Smooth muscle cell (in vitro differentiated cells): Measurements from ENCODE around the gene INO80E. TPM values are rescaled to one million over a fixed set of nuclear protein-coding genes. Genes with fewer than 3 reads are reported as not detected.
"Not testable (repeated sequence)": the region's sequence is repeated elsewhere in the genome, so short reads cannot be mapped to it uniquely, and the experiment has no call there.

Experiments
- DNase-seq: peaks from one replicate; lab custom pipeline; 2025; ENCODE audit not compliant: unreplicated experiment; lab: John Stamatoyannopoulos, UW
- H2AFZ ChIP-seq: fragments of 200-600 bp; sonication (generic); 2 replicates; pipeline ENCODE4 v1.6.0; 2016; ENCODE audit warnings: antibody characterized with exemption, low read depth, mild to moderate bottlenecking
- H3F3A ChIP-seq: fragments of 200-600 bp; sonication (generic); 2 replicates; pipeline ENCODE4 v1.6.0; 2017; ENCODE audit warnings: antibody characterized with exemption, low read depth
- H3K27ac ChIP-seq: fragments of 200-600 bp; sonication (generic); 2 replicates; pipeline ENCODE4 v1.5.1; 2016; ENCODE audit warnings: low read depth, mild to moderate bottlenecking
- H3K27me3 ChIP-seq: fragments of 200-600 bp; sonication (generic); 2 replicates; pipeline ENCODE4 v1.6.1; 2016; ENCODE audit warnings: low read depth, mild to moderate bottlenecking
- H3K36me3 ChIP-seq: fragments of 200-600 bp; sonication (generic); 2 replicates; pipeline ENCODE4 v1.5.1; 2016; ENCODE audit warnings: low read depth
- H3K4me1 ChIP-seq: fragments of 200-600 bp; sonication (generic); 2 replicates; pipeline ENCODE4 v1.5.1; 2016; ENCODE audit warnings: low read depth
- H3K4me2 ChIP-seq: fragments of 200-600 bp; sonication (generic); 2 replicates; pipeline ENCODE4 v1.6.0; 2016; ENCODE audit warnings: mild to moderate bottlenecking
- H3K4me3 ChIP-seq: fragments of 200-600 bp; sonication (generic); 2 replicates; pipeline ENCODE4 v1.5.1; 2016; ENCODE audit warnings: mild to moderate bottlenecking
- H3K79me2 ChIP-seq: fragments of 200-600 bp; sonication (generic); 2 replicates; pipeline ENCODE4 v1.6.0; 2016; ENCODE audit warnings: low read depth, mild to moderate bottlenecking
- H3K9ac ChIP-seq: fragments of 200-600 bp; sonication (generic); 2 replicates; pipeline ENCODE4 v1.6.0; 2016; ENCODE audit warnings: low read depth
- H3K9me3 ChIP-seq: fragments of 200-600 bp; sonication (generic); replicated peaks from 2 replicates; pipeline ENCODE4 v1.5.1; 2016; ENCODE audit warnings: low read depth
- H4K20me1 ChIP-seq: fragments of 200-600 bp; sonication (generic); 2 replicates; pipeline ENCODE4 v1.6.0; 2016; ENCODE audit warnings: low read depth
- WGBS: methylation state at CpG from one replicate; pipeline ENCODE4 v1.1.7; 2016; ENCODE audit warnings: low lambda C conversion rate; 5-methylcytosine and 5-hydroxymethylcytosine counted together
- polyA plus RNA-seq: library from polyadenylated mRNA; unstranded; fragments of >200 nt; fragmentation: Nextera tagmentation; extraction: Ambion mirVana; gene quantifications from 2 replicates; pipeline ENCODE4 v1.2.1, GENCODE V29; 2016
- total RNA-seq: library from RNA; depleted of rRNA; stranded (reverse); fragments of >200 nt; gene quantifications from 2 replicates; pipeline ENCODE4 v1.2.3, GENCODE V29; 2014
- TF ChIP-seq, protein P1 (sequence below): fragments of 200-600 bp; sonication (generic); IDR thresholded peaks from 2 replicates; pipeline ENCODE4 v1.5.1; 2017; ENCODE audit warnings: borderline replicate concordance, mild to moderate bottlenecking, antibody characterized with exemption; ENCODE audit not compliant: insufficient read depth, poor library complexity, severe bottlenecking

INO80E gene
- total and polyA plus RNA-seq, 2 experiments from 2014 or later, result 17.7 to 181 TPM

DNA sequence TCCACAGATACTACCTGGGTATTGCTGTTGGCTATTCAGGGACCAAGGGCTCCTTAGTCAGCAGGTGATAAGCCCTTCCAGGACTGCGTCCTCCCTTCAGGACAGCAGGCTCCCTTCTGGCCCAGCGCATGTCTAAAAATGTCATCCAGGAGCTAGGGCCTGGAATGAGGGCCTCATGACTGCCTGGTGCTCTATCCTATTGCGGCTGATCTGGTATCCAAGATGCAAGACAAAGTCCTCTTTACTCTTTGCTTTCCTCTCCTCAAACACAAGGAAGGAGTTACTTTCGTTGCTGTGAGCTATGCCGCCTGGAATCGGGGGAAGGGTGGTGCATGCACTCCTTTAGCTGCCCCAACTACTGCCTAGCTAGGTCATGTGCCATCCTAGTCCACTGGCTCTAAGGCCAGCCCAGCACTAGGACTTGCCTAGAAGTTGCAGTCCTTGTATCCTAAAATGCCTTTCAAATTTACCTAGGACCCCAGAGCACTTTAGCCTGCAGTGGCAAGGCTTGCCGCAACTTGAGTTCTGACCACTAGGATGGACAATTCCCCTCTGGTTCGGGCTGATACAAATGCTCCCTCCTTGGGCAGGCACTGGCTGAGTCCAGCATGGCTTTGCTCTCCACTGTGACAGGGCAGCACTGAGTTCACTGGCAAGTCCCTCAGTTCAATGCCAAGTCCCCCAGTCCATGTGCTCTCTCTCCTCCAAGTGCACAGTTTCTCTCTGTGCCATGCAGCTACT lies 44.2 kb upstream of the INO80E start:
- 88% methylated on average over 8 of the region's 8 CpGs for WGBS
- no peaks in the 10 kb centered on the region for H3K9me3 ChIP-seq
- DNase-seq, result no peak
- no peaks in the 10 kb centered on the region for H3K36me3 ChIP-seq
- no peaks in the 10 kb centered on the region for H4K20me1 ChIP-seq
- no peak overlapping the region for H2AFZ ChIP-seq
- H3K4me1 ChIP-seq, result no peaks in the 10 kb centered on the region
- no peak overlapping the region for H3K9ac ChIP-seq
- no peak overlapping the region for H3K27ac ChIP-seq
- no peaks in the 10 kb centered on the region for H3K79me2 ChIP-seq
- H3K4me2 ChIP-seq, result no peak overlapping the region
- H3K4me3 ChIP-seq, result no peak overlapping the region
- H3F3A ChIP-seq, result no peaks in the 10 kb centered on the region
- no peaks in the 10 kb centered on the region for H3K27me3 ChIP-seq
- TF ChIP-seq, protein P1, sequence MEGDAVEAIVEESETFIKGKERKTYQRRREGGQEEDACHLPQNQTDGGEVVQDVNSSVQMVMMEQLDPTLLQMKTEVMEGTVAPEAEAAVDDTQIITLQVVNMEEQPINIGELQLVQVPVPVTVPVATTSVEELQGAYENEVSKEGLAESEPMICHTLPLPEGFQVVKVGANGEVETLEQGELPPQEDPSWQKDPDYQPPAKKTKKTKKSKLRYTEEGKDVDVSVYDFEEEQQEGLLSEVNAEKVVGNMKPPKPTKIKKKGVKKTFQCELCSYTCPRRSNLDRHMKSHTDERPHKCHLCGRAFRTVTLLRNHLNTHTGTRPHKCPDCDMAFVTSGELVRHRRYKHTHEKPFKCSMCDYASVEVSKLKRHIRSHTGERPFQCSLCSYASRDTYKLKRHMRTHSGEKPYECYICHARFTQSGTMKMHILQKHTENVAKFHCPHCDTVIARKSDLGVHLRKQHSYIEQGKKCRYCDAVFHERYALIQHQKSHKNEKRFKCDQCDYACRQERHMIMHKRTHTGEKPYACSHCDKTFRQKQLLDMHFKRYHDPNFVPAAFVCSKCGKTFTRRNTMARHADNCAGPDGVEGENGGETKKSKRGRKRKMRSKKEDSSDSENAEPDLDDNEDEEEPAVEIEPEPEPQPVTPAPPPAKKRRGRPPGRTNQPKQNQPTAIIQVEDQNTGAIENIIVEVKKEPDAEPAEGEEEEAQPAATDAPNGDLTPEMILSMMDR, result no peak

DNA sequence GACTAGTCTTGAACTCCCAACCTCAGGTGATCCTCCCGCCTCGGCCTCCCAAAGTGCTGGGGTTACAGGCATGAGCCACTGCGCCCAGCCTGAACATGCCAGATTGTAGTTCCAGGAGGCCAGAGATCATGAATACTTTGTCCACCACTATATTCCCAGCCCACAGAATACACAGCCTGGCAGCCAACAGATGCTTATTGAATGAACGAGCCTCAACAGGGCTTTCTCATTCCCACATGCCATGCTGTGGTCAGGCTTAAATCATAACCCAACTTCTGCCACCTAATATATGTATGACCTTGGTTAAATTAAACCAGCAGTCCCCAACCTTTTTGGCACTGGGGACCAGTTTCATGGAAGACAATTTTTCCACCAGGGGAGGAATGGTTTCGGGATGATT lies 37.3 kb upstream of the INO80E start:
- no peak for DNase-seq
- Histone ChIP-seq H3F3A (no peaks in the 10 kb centered on the region), H3K4me1 (peaks cover 5% of the 10 kb centered on the region), H2AFZ (no peak overlapping the region), H3K4me3 (no peak overlapping the region), H3K36me3 (no peaks in the 10 kb centered on the region), H3K4me2 (no peak overlapping the region), H4K20me1 (no peaks in the 10 kb centered on the region), H3K27ac (no peak overlapping the region), H3K9ac (no peak overlapping the region), H3K79me2 (no peaks in the 10 kb centered on the region), H3K9me3 (no peaks in the 10 kb centered on the region), H3K27me3 (no peaks in the 10 kb centered on the region)
- WGBS, result 97% methylated on average over 5 of the region's 5 CpGs
- TF ChIP-seq, protein P1, result no peak

DNA sequence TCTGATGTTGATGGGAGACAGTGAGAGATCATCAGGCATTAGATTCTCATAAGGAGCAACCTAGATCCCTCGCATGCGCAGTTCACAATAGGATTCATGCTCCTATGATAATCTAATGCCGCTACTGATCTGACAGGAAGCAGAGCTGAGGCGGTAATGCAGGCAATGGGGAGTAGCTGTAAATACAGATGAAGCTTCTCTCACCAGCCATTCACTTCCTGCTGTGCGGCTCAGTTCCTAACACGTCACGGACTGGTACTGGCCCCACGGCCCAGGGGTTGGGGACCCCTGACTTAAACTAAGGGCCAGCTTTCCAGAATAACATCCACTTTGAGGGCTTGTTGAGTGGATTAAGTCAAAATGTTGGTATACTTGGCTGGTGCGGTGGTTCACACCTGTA lies 36.7 kb upstream of the INO80E start:
- DNase-seq, result no peak
- WGBS, result 95% methylated on average over 9 of the region's 9 CpGs
- Histone ChIP-seq H3K9ac (no peak overlapping the region), H3K4me1 (peaks cover 5% of the 10 kb centered on the region), H3K36me3 (no peaks in the 10 kb centered on the region), H3K4me3 (no peak overlapping the region), H4K20me1 (no peaks in the 10 kb centered on the region), H3K27me3 (no peaks in the 10 kb centered on the region), H3K27ac (no peak overlapping the region), H3K9me3 (no peaks in the 10 kb centered on the region), H2AFZ (no peak overlapping the region), H3F3A (no peaks in the 10 kb centered on the region), H3K4me2 (no peak overlapping the region), H3K79me2 (no peaks in the 10 kb centered on the region)
- TF ChIP-seq, protein P1, result no peak

DNA sequence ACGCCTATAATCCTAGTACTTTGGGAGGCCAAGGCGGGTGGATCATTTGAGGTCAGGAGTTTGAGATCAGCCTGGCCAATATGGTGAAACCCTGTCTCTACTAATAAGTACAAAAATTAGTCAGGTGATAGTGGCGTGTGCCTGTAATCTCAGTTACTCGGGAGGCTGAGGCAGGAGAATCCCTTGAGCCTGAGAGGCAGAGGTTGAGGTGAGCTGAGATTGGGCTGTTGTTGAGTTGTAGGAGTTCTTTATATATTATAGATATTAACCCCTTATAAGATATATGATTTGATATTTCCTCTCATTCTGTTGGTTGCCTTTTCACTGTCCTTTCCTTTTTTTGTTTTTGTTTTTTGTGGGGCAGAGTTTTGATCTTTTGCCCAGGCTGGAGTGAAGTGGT lies 36.2 kb upstream of the INO80E start:
- 97% methylated on average over 4 of the region's 4 CpGs for WGBS
- H3K4me2 ChIP-seq, DNase-seq, H3K27me3 ChIP-seq, H3K27ac ChIP-seq, H3K9me3 ChIP-seq, H4K20me1 ChIP-seq, H3K36me3 ChIP-seq, H2AFZ ChIP-seq, H3F3A ChIP-seq, H3K9ac ChIP-seq, H3K79me2 ChIP-seq, H3K4me3 ChIP-seq, H3K4me1 ChIP-seq: not testable (repeated sequence)
